Endothelial cell of umbilical vein (primary cell): Measurements from ENCODE around the gene SLC1A7. TPM values are rescaled to one million over a fixed set of nuclear protein-coding genes. Genes with fewer than 3 reads are reported as not detected.

Experiments
- BruUV-seq: library from RNA; stranded (reverse); fragments of 400-500 nt; replicated peaks from 2 replicates; lab custom pipeline; 2021; lab: Mats Ljungman, UMichigan
- CTCF ChIA-PET: fragments of 300-600, 350-600 bp; sonication (Branson Sonifier 250); formaldehyde crosslinking; loops from one replicate; lab custom pipeline; 2021; ENCODE audit warnings: antibody characterized with exemption, inconsistent platforms; lab: Charles Lee
- POLR2A ChIA-PET: fragments of 300-600, 350-600 bp; sonication (Branson Sonifier 250); formaldehyde crosslinking; loops from one replicate; lab custom pipeline; 2021; ENCODE audit warnings: antibody characterized with exemption, inconsistent platforms; lab: Charles Lee
- DNase-seq: peaks from one replicate; pipeline ENCODE4 v3.0.0-alpha.2; 2011; ENCODE audit warnings: low read depth, low spot score
- FAIRE-seq: peaks from 2 replicates; lab custom pipeline; 2011; peaks lifted over from hg19 to GRCh38; lab: Jason Lieb, UNC
- H2AFZ ChIP-seq: 2 replicates; pipeline ENCODE4 v1.6.0; 2012; ENCODE audit warnings: low read depth, low read length, control low read depth, inconsistent platforms
- H3K27ac ChIP-seq: 2 replicates; pipeline ENCODE4 v1.5.1; 2011; ENCODE audit warnings: low read depth, mild to moderate bottlenecking, control low read depth, low read length, moderate library complexity; ENCODE audit not compliant: insufficient read depth
- H3K27me3 ChIP-seq, 2 experiments: 2 replicates each; pipeline versions ENCODE4 v1.6.0 to v1.6.1; 2011; ENCODE audit warnings: low read length in 2 of 2, mixed read lengths in 1 of 2; ENCODE audit not compliant: control insufficient read depth in 2 of 2, insufficient read depth in 2 of 2
- H3K36me3 ChIP-seq, 2 experiments: 2 replicates in 1 of 2; 3 replicates in 1 of 2; pipeline ENCODE4 v1.5.1; 2011; ENCODE audit warnings: low read length in 2 of 2, mild to moderate bottlenecking in 1 of 2, moderate library complexity in 1 of 2; ENCODE audit not compliant: control insufficient read depth in 2 of 2, insufficient read depth in 2 of 2; ENCODE audit errors: extremely low read depth in 1 of 2
- H3K4me1 ChIP-seq: 3 replicates; pipeline ENCODE4 v1.5.1; 2011; ENCODE audit warnings: mild to moderate bottlenecking, low read length; ENCODE audit not compliant: control insufficient read depth, insufficient read depth; ENCODE audit errors: extremely low read depth
- H3K4me2 ChIP-seq: 2 replicates; pipeline ENCODE4 v1.6.1; 2011; ENCODE audit warnings: low read length, control low read depth, mixed read lengths; ENCODE audit not compliant: insufficient read depth
- H3K4me3 ChIP-seq, 3 experiments: fragments of 200-600 bp in 1 of 3; sonication (generic), shearing (Covaris generic) in 1 of 3; replicated peaks in 1 of 3; 2 replicates each; pipeline ENCODE4 v1.5.1; 2011 to 2016; ENCODE audit warnings: control low read depth in 3 of 3, low read length in 3 of 3, mild to moderate bottlenecking in 2 of 3, inconsistent platforms in 1 of 3, low read depth in 1 of 3, moderate library complexity in 1 of 3; ENCODE audit not compliant: insufficient read depth in 1 of 3
- H3K79me2 ChIP-seq: 2 replicates; pipeline ENCODE4 v1.6.0; 2012; ENCODE audit warnings: low read length, inconsistent platforms; ENCODE audit not compliant: control insufficient read depth, insufficient read depth
- H3K9ac ChIP-seq: replicated peaks from 2 replicates; pipeline ENCODE3; 2011; ENCODE audit warnings: low read length, control low read depth; ENCODE audit not compliant: insufficient read depth; ENCODE audit errors: extremely low read depth
- H3K9me1 ChIP-seq: replicated peaks from 3 replicates; pipeline ENCODE4 v1.6.0; 2011; ENCODE audit warnings: mild to moderate bottlenecking, low read length; ENCODE audit not compliant: control insufficient read depth, insufficient read depth; ENCODE audit errors: extremely low read depth
- H3K9me3 ChIP-seq: replicated peaks from 2 replicates; pipeline ENCODE4 v1.5.1; 2012; ENCODE audit warnings: low read length, inconsistent platforms; ENCODE audit not compliant: control insufficient read depth, insufficient read depth
- H4K20me1 ChIP-seq: replicated peaks from 2 replicates; pipeline ENCODE3; 2011; ENCODE audit warnings: mild to moderate bottlenecking, low read length; ENCODE audit not compliant: control insufficient read depth, insufficient read depth; ENCODE audit errors: extremely low read depth
- EZH2 ChIP-seq: IDR thresholded peaks from 2 replicates; pipeline ENCODE4 v1.6.1; 2012; ENCODE audit warnings: borderline replicate concordance, low read depth, mild to moderate bottlenecking, moderate library complexity, low read length, inconsistent platforms; ENCODE audit not compliant: severe bottlenecking
- FOS ChIP-seq: IDR thresholded peaks from 2 replicates; pipeline ENCODE4 v1.6.1; 2011; ENCODE audit warnings: mild to moderate bottlenecking, low read length, moderate library complexity, borderline replicate concordance; ENCODE audit not compliant: insufficient read depth
- GATA2 ChIP-seq: IDR thresholded peaks from 2 replicates; pipeline ENCODE4 v1.7.0; 2011; ENCODE audit warnings: low read depth, mild to moderate bottlenecking, moderate library complexity, mixed read lengths, low read length; ENCODE audit not compliant: insufficient read length, insufficient read depth
- JUN ChIP-seq: IDR thresholded peaks from 2 replicates; pipeline ENCODE4 v1.6.1; 2011; ENCODE audit warnings: borderline replicate concordance, low read depth; ENCODE audit not compliant: insufficient read length, insufficient read depth
- MYC ChIP-seq: IDR thresholded peaks from one replicate; pipeline ENCODE4 v1.6.1; 2011; ENCODE audit warnings: mild to moderate bottlenecking, low read depth, low read length
- POLR2A ChIP-seq: IDR thresholded peaks from 2 replicates; pipeline ENCODE4 v1.6.1; 2012; ENCODE audit warnings: low read depth, mild to moderate bottlenecking, control low read depth, low read length
- POLR2AphosphoS5 ChIP-seq: IDR thresholded peaks from 2 replicates; pipeline ENCODE4 v1.6.1; 2012; ENCODE audit warnings: low read depth, mild to moderate bottlenecking, control low read depth, low read length, moderate library complexity; ENCODE audit not compliant: insufficient read depth
- dilution Hi-C: fragments of 300-500 bp; cut with MboI; formaldehyde crosslinking; loops from one replicate; pipeline ENCODE4 v1.15.0; 2019; ENCODE audit warnings: low sequenced_read_pairs; ENCODE audit not compliant: extremely low pct_ligation_motif_present
- intact Hi-C: fragments of 100-400 bp; cut with micrococcal nuclease; formaldehyde crosslinking; loops from one replicate; pipeline ENCODE4 v1.10.0; 2022
- polyA plus RNA-seq, 4 experiments: library from polyadenylated mRNA; depleted of rRNA in 3 of 4; stranded (reverse) in 3 of 4; unstranded in 1 of 4; fragments of >200 nt; gene quantifications; 2 replicates each; pipeline versions ENCODE4 v1.2.1 to v1.2.3, GENCODE V29; 2011 to 2012; ENCODE audit warnings: missing spikeins in 1 of 4
- total RNA-seq: library from RNA; stranded (reverse); gene quantifications from 2 replicates; pipeline ENCODE4 v1.2.3, GENCODE V29; 2021
- TF ChIP-seq, protein P1 (sequence below): IDR thresholded peaks from 2 replicates; pipeline ENCODE4 v1.6.1; 2011; ENCODE audit not compliant: insufficient read depth, insufficient read length
- TF ChIP-seq, protein P2 (sequence below), 2 donors: IDR thresholded peaks; 1 replicate in 1 of 2; 2 replicates in 1 of 2; pipeline ENCODE4 v1.5.1; 2011; ENCODE audit warnings: low read length in 2 of 2, mild to moderate bottlenecking in 2 of 2, moderate library complexity in 2 of 2, control low read depth in 1 of 2, inconsistent platforms in 1 of 2, low read depth in 1 of 2; ENCODE audit not compliant: insufficient read depth in 1 of 2; ENCODE audit errors: extremely low read depth in 1 of 2

The SLC1A7 gene
- total and polyA plus RNA-seq, 2 donors (not counting 3 experiments of a cell fraction or from before 2014, with no cell fraction given) = not detected

GRCh38 chr1:53051676-53052075 is 90.8 kb downstream of the SLC1A7 start:
- Histone ChIP-seq H3K4me3 (no peak overlapping the region), H4K20me1 (no peaks in the 10 kb centered on the region), H3K36me3 (no peaks in the 10 kb centered on the region), H3K9me3 (no peaks in the 10 kb centered on the region), H3K27ac (no peak overlapping the region), H3K79me2 (no peaks in the 10 kb centered on the region), H3K27me3 (no peaks in the 10 kb centered on the region), H3K9me1 (no peaks in the 10 kb centered on the region), H2AFZ (no peak overlapping the region), H3K9ac (no peak overlapping the region), H3K4me1 (peaks cover 40% of the 10 kb centered on the region), H3K4me2 (no peak overlapping the region)
- no TSS peak for BruUV-seq
- ChIA-PET POLR2A (no interaction called here), CTCF (no interaction called here)
- DNase-seq (no peak), FAIRE-seq (no peak)
- TF ChIP-seq FOS (no peak), GATA2 (no peak), EZH2 (no peak), MYC (no peak)
- dilution Hi-C loops (no loop called here), intact Hi-C loops (no loop called here)

DNA sequence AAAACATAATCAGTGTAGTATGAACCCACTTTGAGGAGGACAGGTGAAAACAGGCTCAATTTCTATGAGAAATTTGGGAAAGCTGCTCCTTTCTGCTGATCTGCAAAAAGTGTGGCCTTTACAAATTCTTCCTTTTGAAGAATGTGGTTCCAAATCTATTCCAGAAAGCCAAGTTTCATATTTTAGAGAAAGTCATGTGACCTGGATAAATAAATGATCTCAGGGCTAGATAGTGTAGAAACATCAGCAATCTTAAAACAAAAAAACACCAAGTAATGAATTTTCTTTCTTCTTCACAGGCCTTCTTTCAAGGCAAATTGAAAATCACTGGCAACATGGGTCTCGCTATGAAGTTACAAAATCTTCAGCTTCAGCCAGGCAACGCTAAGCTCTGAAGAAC is 92.1 kb downstream of the SLC1A7 start:
- intact Hi-C loops (no loop called here), dilution Hi-C loops (no loop called here)
- ChIA-PET POLR2A (no interaction called here), CTCF (interaction anchor here (3.7 kb wide), 1 partner anchor 9 kb away, joined by 26 read pairs; no protein-coding TSS in a partner anchor)
- FAIRE-seq = peak; percentile 37
- BruUV-seq = no TSS peak
- Histone ChIP-seq H3K36me3 (no peaks in the 10 kb centered on the region), H3K9ac (peak overlapping the region; percentile 40), H3K4me2 (peak overlapping the region; percentile 80), H3K79me2 (no peaks in the 10 kb centered on the region), H2AFZ (peak overlapping the region; percentile 15), H3K4me3 (no peak overlapping the region), H3K9me3 (no peaks in the 10 kb centered on the region), H3K4me1 (peaks cover 46% of the 10 kb centered on the region), H3K27me3 (no peaks in the 10 kb centered on the region), H3K9me1 (no peaks in the 10 kb centered on the region), H3K27ac (peak overlapping the region; percentile 95), H4K20me1 (no peaks in the 10 kb centered on the region)
- TF ChIP-seq EZH2 (no peak), MYC (no peak), JUN (no peak), POLR2A (no peak), POLR2AphosphoS5 (no peak), GATA2 (no peak), FOS (no peak)
- TF ChIP-seq, protein P1, sequence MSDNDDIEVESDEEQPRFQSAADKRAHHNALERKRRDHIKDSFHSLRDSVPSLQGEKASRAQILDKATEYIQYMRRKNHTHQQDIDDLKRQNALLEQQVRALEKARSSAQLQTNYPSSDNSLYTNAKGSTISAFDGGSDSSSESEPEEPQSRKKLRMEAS = no peak
- TF ChIP-seq, protein P2, sequence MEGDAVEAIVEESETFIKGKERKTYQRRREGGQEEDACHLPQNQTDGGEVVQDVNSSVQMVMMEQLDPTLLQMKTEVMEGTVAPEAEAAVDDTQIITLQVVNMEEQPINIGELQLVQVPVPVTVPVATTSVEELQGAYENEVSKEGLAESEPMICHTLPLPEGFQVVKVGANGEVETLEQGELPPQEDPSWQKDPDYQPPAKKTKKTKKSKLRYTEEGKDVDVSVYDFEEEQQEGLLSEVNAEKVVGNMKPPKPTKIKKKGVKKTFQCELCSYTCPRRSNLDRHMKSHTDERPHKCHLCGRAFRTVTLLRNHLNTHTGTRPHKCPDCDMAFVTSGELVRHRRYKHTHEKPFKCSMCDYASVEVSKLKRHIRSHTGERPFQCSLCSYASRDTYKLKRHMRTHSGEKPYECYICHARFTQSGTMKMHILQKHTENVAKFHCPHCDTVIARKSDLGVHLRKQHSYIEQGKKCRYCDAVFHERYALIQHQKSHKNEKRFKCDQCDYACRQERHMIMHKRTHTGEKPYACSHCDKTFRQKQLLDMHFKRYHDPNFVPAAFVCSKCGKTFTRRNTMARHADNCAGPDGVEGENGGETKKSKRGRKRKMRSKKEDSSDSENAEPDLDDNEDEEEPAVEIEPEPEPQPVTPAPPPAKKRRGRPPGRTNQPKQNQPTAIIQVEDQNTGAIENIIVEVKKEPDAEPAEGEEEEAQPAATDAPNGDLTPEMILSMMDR (IDR thresholded peaks at IDR 0.05; ENCODE audit: extremely low read depth in 1 of 2, insufficient read depth in 1 of 2, low read depth in 1 of 2, low read length in 2 of 2) = no peak
- DNase-seq = no peak
